Right renal cortex interstitium (tissue), 3 donors: ENCODE data around the gene SYNPO2L. TPM values are rescaled to one million over a fixed set of nuclear protein-coding genes. Genes with fewer than 3 reads are reported as not detected.
A peak's percentile ranks its signal among the peaks of the same experiment; 100 is the strongest.

Experiments
- DNase-seq, 3 donors: peaks; one replicate each; pipeline ENCODE4 v3.0.0-alpha.2; 2013; ENCODE audit warnings: low read depth in 3 of 3, low spot score in 2 of 3
- polyA plus RNA-seq, 3 donors: library from polyadenylated mRNA; unstranded; fragments of 120-200 nt; gene quantifications; one replicate each; pipeline ENCODE4 v1.2.1, GENCODE V29; 2013; ENCODE audit not compliant: insufficient read length in 3 of 3

Gene SYNPO2L
- polyA plus RNA-seq, 3 donors, result 0.24 to 0.46 (median 0.25) TPM

- DNase-seq, result no peak
Observed at GRCh38 chr10:73649876-73650536, 5.8 kb downstream of the SYNPO2L start.

- no peak for DNase-seq
Observed at GRCh38 chr10:73648975-73649829, 6.6 kb downstream of the SYNPO2L start.

- no peak for DNase-seq
Observed at GRCh38 chr10:73647875-73648651, 7.8 kb downstream of the SYNPO2L start.

DNA sequence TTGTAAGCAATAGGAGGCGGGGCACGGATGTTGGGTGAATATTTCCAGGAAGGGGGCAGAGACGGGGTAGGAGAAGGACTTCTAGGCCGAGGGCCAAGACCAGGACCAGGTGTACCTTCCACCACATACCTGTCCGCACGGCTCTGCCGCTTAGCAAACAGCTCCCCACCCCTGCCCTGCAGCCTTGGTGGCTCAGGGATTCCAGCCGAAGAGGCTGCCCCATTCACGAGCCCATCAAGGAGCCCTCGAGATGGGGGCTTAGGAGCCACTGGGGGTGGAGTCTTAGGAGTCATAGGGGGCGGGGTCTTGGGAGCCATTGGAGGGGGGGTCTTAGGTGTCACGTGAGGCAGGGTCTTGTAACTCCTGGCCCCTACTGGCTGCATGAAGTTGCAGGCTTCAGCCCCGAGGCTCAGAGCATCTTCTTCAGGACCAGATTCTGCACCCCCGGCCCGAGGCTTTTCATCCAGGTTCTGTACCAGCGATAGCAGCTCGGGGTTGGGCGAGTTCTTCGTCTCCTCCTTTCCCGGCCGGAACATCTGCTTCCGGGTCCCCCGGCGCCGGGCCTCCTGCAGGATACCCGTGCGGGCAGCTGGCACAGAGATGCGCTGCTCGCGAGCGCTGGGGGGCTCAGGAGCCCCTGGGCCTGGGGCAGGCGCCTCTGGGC lies 8.5 kb downstream of the SYNPO2L start:
- peak in 2 of 3 donors; percentile 60 to 61 for DNase-seq

GRCh38 chr10:73646598-73647041 lies 9.2 kb downstream of the SYNPO2L start:
- no peak for DNase-seq

GRCh38 chr10:73645251-73645650 lies 10.6 kb downstream of the SYNPO2L start:
- no peak for DNase-seq

DNA sequence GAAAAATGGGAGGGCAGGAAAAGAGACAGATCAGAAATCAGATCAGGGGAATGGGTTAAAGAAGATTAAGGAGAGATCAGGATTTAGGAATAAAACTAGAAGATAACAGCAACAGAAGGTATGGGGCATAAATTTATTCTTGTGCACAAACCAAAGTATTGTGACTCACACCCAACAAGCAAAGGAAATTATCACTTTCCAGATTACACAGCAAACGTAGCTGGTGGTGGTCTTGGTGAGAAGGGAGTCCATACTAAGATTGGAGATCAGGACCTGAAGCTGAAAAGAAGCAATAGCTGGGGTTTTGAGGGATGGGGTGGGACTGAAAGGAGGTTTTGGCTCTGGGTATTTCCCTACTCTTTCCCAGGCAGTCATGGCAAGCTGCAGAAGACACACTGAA lies 11.1 kb downstream of the SYNPO2L start:
- no peak for DNase-seq

- DNase-seq, result peak in 2 of 3 donors; percentile 41 to 54
Observed at GRCh38 chr10:73644015-73644743, 11.7 kb downstream of the SYNPO2L start.

DNA sequence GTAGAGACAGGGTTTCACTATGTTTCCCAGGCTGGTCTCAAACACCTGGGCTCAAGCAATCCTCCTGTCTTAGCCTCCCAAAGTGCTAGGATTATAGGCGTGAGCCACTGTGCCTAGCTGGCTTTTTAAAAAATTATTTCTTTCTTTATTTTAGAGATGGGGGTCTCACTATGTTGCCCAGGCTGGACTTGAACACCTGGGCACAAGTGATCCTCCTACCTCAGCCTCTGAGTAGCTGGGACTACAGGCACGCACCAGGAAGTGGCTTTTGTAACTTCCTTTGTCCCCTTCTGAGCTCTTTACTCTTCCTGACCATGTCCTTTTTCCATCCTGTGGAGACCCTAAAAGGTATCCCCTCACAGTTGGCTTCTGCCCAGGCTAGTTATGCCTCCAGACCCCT lies 12.5 kb downstream of the SYNPO2L start:
- no peak for DNase-seq

- no peak for DNase-seq
Observed at GRCh38 chr10:73641328-73642060, 14.3 kb downstream of the SYNPO2L start, which contains the start of gene MYOZ1. Gene MYOZ1, minus strand, starts transcription at chr10:73641474. Its CDS starts 1,457 bp downstream, at chr10:73640017.

DNA sequence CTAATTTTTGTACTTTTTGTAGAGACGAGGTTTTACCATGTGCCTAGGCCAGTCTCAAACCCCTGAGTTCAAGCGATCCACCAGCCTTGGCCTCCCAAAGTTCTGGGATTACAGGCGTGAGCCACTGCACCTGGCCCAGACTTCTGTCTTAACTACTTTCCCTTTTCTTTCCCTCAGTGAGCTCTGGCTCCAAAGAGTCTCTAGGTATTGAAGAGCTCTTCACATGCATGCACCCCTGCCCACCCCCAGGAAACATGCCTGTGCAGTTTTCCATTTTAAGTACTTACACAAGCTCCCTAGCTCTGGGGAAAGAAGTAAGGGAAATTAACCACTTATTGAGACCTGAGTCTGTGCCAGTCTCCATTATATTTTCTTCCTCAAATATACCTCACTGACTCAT lies 16.5 kb downstream of the SYNPO2L start:
- DNase-seq, result no peak

- no peak for DNase-seq
Observed at GRCh38 chr10:73635781-73636180, 20.0 kb downstream of the SYNPO2L start.

DNA sequence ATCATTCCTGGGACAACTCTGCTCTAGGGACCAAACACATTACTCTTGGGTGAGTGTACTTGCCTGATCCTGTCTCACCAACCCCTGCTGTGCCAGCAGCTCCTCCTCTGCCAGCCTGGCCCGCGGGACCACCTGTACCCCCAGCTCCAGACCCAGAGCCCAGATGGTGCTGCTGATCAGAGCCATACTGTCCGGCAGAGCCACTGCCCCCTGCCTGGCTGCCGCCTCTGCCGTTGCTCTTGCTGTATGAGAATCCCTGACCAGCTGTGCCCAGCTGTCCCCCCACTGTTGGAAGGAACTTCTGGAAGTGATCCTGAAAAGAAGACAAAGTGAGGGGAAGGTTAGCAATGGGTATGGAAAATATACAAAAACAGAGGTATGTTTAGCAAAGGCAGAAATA lies 21.4 kb downstream of the SYNPO2L start:
- no peak for DNase-seq

DNA sequence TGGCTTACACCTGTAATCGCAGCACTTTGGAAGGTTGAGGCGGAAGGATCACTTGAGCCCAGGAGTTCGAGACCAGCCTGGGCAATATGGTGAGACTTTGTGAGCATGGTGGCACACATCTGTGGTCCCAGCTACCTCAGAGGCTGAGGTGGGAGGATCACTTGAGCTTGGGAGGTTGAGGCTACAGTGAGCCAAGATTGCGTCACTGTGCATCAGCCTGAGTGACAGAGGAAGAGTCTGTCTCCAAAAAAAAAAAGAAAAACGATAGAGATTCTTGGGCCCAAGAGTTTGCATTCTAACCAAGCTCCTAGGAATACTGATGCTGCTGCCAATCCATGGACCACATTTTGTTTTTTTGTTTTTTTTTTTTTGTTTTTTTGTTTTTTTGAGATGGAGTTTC lies 26.7 kb downstream of the SYNPO2L start:
- DNase-seq, result no peak

DNA sequence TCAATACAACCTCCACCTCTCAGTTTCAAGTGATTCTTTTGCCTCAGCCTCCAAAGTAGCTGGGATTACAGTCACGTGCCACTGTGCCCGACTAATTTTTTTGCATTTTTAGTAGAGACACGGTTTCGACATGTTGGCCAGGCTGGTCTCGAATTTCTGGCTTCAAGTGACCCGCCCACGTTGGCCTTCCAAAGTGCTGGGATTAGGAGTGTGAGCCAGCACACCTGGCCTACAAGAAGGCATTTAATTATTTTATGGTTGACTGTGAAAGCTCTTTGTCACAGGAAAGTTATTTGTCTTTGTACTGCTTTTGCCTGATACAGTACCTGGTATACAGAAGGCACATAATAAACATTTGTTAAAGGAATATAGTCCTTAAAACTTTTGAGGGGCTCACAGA lies 27.4 kb downstream of the SYNPO2L start:
- no peak for DNase-seq

DNA sequence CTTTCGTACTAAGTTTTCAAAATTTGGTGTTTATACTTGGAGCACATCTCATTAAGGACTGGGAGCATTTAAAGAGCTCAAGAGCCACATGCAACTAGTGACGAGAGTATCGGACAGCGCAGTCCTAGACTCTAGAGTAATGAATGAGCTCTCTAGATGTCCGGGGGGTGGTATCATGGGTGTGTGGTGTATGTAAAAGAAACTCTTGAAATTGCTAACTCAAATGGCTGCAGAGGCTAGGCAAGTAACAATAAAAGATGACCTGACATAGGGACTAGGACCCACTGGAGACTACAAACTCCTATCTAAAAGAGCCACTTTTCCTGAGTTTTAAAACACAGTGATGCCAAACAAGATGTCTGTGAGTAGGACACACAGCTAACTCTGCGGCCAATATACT lies 28.5 kb downstream of the SYNPO2L start:
- DNase-seq, result no peak

GRCh38 chr10:73625884-73626752 lies 29.7 kb downstream of the SYNPO2L start:
- peak in 2 of 3 donors; percentile 97 to 99 for DNase-seq
